D721Med (cell line): ENCODE measurements around the gene GSTM4.
"Not testable (repeated sequence)": the region's sequence is repeated elsewhere in the genome, so short reads cannot be mapped to it uniquely, and the experiment has no call there.

Experiments used
- DNase-seq: peaks from one replicate; pipeline ENCODE4 v3.0.0; 2011; ENCODE audit warnings: low spot score; ENCODE audit not compliant: insufficient read length
- FAIRE-seq: peaks from 2 replicates; lab custom pipeline; 2011; peaks lifted over from hg19 to GRCh38; lab: Jason Lieb, UNC
- TF ChIP-seq, protein P1 (sequence below): IDR thresholded peaks from 2 replicates; pipeline ENCODE4 v1.5.1; 2012; ENCODE audit warnings: mild to moderate bottlenecking, control low read depth; ENCODE audit not compliant: insufficient read depth; ENCODE audit errors: missing control alignments

The GSTM4 gene

DNA sequence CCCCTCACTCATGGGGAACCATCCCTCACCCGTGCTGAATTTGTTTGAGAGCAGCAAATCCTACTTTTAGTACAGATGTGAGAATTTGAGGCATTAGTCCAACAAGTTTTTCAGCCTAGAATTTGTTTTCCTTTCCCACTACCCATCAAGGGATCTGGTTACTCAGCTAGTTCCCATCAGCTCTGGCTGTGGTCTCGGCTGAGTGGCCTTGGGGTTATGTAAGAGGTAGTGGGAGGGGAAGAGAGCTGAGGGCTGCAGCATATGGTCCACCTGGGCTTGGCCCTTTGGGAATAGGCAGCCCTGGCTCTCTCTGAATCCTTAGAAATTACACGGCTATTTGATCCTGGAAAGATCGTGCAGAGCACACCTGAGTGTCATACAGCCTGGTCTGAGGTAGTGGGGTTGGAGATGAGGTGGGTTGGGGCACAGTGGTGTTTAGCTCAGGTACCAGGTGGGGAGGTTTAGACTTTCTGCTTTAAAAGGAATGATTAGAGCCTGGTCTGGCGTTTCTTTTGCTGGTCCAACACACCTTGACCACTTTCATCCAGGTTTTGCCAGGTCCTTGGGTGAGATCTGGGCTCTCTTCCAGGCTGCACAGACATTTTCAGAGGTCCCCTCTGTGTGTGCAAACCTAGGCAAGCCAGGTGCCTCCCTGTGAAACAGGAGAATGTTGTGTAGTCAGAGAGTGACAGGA, 4.2 kb downstream of the GSTM4 start:
- TF ChIP-seq, protein P1, sequence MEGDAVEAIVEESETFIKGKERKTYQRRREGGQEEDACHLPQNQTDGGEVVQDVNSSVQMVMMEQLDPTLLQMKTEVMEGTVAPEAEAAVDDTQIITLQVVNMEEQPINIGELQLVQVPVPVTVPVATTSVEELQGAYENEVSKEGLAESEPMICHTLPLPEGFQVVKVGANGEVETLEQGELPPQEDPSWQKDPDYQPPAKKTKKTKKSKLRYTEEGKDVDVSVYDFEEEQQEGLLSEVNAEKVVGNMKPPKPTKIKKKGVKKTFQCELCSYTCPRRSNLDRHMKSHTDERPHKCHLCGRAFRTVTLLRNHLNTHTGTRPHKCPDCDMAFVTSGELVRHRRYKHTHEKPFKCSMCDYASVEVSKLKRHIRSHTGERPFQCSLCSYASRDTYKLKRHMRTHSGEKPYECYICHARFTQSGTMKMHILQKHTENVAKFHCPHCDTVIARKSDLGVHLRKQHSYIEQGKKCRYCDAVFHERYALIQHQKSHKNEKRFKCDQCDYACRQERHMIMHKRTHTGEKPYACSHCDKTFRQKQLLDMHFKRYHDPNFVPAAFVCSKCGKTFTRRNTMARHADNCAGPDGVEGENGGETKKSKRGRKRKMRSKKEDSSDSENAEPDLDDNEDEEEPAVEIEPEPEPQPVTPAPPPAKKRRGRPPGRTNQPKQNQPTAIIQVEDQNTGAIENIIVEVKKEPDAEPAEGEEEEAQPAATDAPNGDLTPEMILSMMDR: no peak
- no peak for DNase-seq
- FAIRE-seq: no peak

DNA sequence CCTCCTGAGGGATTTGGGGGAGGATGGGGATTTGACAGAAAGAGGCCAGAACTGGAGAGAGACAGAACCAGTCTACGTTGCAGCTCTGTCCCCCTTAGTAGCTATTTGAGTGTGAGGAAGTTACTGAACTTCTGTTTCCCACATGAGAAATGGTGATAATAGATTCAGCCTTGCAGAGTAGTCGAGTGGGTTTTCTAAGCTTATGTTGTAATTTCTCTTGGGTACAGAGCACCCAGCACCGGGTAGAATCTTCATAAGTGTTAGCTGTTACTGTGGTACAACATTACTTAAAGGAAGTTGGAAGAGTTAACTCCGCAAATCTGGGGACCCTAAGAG, 4.8 kb downstream of the GSTM4 start:
- not testable (repeated sequence) for DNase-seq, FAIRE-seq

DNA sequence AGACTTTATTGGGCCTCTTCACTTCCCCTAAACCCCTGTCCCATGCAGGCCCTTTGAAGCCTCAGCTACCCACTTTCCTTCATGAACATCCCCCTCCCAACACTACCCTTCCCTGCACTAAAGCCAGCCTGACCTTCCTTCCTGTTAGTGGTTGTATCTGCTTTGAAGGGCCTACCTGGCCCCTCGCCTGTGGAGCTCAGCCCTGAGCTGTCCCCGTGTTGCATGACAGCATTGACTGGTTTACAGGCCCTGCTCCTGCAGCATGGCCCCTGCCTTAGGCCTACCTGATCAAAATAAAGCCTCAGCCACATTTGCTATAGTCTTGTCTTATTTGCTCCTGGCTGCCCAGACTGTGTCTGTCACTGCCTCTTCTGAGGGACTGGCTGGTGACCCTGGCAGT, 5.5 kb downstream of the GSTM4 start:
- TF ChIP-seq, protein P1: no peak
- FAIRE-seq (no peak), DNase-seq (no peak)

DNA sequence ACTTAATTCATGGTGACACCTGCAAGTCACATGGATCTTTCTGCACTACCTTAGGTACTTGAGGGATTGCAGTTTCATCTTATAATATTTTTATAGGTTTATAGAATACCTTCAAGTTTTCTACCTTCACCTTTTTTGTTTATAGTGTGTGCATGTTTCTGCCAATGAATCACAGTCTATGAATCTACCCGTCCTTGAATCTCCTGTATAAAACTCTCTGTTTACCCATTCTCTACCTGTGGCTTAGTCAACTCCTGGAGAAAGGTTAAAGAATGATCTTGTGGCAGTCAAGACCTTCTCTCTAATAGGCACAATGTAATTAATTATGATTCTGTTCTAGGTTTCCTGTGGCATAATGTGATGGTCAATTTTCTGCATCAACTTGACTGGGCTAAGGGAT, 8.8 kb downstream of the GSTM4 start:
- DNase-seq (no peak), FAIRE-seq (no peak)
- TF ChIP-seq, protein P1: no peak

DNA sequence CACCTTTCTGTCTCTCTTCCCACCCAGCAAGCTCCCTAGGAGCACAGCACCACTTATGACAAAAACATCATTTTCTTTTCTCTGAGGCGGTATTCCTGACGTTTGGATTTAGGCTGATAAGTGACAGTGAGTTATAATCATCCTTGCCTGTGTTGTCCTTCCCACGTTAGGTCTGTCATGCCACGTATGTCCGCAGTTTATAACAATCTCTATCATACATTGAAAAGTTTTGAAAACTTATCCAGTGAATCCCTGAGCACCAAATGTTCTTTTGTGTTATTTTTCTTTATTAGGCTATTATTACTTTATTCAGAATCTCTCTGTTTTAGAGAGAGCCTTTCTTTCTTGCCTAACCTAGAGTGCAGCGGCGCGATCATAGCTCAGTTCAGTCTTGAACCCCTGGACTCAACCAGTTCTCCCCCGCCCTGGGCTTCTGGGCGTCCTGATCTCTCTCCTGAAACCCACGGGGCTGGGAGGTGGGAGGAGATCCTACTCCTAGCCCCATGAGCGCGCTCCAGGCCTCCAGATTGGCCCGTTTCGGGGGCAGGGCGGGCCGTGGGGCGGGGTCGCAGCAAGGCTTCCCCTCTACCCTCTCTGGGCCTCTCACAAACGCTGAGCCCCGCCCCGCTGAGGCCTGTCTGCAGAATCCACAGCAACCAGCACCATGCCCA, 11.7 kb downstream of the GSTM4 start, which contains the start of gene GSTM2:
Gene GSTM2 (plus strand): TSS at position 606 of the 671 bp plus-strand sequence. CDS start 59 bp downstream, at position 665.
- DNase-seq (peak; percentile 50), FAIRE-seq (no peak)
- TF ChIP-seq, protein P1: no peak

DNA sequence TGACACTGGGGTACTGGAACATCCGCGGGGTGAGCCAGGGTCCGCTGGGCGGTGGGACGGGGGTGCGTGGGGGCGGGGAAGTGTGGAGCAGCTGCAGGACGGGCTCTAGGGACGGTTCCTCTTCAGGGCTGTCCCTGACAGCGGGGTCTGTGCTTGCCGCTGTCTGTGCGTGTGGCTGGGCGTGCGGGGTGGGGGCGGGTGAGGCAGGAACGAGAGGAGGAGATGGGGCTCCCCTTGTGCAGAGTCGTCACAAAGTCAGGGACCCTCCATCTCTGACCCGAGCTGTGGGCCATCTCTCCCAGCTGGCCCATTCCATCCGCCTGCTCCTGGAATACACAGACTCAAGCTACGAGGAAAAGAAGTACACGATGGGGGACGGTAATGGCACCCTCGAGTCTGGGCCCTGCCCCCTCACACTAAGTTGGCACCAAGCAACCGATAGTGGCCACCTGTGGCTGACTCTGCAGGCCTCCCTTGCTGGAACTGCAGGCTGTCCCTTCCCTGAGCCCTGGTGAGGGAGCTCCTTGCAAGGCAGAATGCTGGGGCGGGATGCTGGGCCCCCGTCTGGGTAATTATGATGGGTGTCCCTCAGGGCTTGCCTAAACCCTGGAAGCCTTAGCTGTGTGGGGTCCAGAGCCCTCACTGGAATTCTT, 12.3 kb downstream of the GSTM4 start:
- DNase-seq: no peak

DNA sequence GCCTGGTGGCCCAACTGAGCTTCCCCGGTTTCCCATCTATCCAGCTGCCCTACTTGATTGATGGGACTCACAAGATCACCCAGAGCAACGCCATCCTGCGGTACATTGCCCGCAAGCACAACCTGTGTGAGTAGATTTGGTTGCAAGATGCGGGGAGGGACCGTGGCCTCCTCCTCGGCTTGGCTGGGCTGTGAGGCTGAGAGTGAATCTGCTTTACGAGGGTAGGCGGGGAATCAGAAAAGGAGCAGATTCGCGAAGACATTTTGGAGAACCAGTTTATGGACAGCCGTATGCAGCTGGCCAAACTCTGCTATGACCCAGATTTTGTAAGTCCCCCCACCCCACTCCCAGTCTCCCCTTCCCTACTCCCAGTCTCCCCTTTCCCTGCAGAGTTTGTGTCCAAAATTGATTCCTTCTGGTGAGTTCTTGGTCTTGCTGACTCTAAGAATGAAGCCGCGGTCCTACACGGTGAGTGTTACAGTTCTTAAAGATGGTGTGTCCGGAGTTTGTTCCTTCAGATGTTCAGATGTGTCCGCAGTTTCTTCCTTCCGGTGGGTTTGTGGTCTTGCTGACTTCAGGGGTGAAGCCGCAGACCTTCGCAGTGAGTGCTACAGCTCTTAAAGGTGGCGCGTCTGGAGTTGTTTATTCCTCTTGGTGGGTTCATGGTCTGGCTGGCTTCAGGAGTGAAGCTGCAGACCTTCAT, 13.5 kb downstream of the GSTM4 start:
- no peak for DNase-seq
- FAIRE-seq: no peak
- TF ChIP-seq, protein P1: no peak

More for the DNA sequence above, 12.3 kb downstream of the GSTM4 start:
- no peak for FAIRE-seq
- TF ChIP-seq, protein P1: no peak

DNA sequence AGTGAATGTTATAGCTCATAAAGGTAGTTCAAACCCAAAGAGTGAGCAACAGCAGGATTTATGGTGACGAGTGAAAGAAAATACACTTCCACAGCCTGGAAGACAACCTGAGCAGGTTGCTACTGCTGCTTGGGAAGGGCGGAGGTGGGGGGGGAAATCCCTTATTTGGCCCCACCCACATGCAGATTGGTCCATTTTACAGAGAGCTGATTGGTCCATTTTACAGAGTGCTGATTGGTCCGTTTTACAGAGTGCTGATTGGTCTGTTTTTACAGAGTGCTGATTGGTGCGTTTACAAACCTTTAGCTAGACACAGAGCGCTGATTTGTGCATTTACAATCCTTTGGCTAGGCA, 14.0 kb downstream of the GSTM4 start:
- FAIRE-seq, DNase-seq: not testable (repeated sequence)
